Activated naive CD8-positive, alpha-beta T cell (primary cell): ENCODE data around the gene CACNA2D1.

ENCODE experiments used
- H3K27ac Mint-ChIP-seq: one replicate; pipeline ENCODE4 v1.8.0; 2021; ENCODE audit warnings: mixed read lengths
- H3K27me3 Mint-ChIP-seq: one replicate; pipeline ENCODE4 v1.8.0; 2021; ENCODE audit warnings: mixed read lengths
- H3K36me3 Mint-ChIP-seq: one replicate; pipeline ENCODE4 v1.8.0; 2021; ENCODE audit warnings: mixed read lengths
- H3K4me1 Mint-ChIP-seq: one replicate; pipeline ENCODE4 v1.8.0; 2021; ENCODE audit warnings: low read depth, mixed read lengths
- H3K4me3 Mint-ChIP-seq: one replicate; pipeline ENCODE4 v1.8.0; 2021; ENCODE audit warnings: mild to moderate bottlenecking, mixed read lengths
- H3K9me3 Mint-ChIP-seq: one replicate; pipeline ENCODE4 v1.8.0; 2021; ENCODE audit warnings: low read depth, mixed read lengths

CACNA2D1 gene

GRCh38 chr7:82122275-82122674 lies 321.3 kb downstream of the CACNA2D1 start:
- peaks cover 8% of the 10 kb centered on the region for H3K9me3 Mint-ChIP-seq
- H3K4me1 Mint-ChIP-seq, result no peaks in the 10 kb centered on the region
- H3K27me3 Mint-ChIP-seq, result no peaks in the 10 kb centered on the region
- H3K4me3 Mint-ChIP-seq, result no peak overlapping the region
- no peak overlapping the region for H3K27ac Mint-ChIP-seq
- H3K36me3 Mint-ChIP-seq, result no peaks in the 10 kb centered on the region

GRCh38 chr7:82114237-82114636 lies 329.3 kb downstream of the CACNA2D1 start:
- H3K9me3 Mint-ChIP-seq, result no peaks in the 10 kb centered on the region
- H3K27me3 Mint-ChIP-seq, result no peaks in the 10 kb centered on the region
- H3K36me3 Mint-ChIP-seq, result no peaks in the 10 kb centered on the region
- H3K4me3 Mint-ChIP-seq, result no peak overlapping the region
- no peak overlapping the region for H3K27ac Mint-ChIP-seq
- no peaks in the 10 kb centered on the region for H3K4me1 Mint-ChIP-seq

DNA sequence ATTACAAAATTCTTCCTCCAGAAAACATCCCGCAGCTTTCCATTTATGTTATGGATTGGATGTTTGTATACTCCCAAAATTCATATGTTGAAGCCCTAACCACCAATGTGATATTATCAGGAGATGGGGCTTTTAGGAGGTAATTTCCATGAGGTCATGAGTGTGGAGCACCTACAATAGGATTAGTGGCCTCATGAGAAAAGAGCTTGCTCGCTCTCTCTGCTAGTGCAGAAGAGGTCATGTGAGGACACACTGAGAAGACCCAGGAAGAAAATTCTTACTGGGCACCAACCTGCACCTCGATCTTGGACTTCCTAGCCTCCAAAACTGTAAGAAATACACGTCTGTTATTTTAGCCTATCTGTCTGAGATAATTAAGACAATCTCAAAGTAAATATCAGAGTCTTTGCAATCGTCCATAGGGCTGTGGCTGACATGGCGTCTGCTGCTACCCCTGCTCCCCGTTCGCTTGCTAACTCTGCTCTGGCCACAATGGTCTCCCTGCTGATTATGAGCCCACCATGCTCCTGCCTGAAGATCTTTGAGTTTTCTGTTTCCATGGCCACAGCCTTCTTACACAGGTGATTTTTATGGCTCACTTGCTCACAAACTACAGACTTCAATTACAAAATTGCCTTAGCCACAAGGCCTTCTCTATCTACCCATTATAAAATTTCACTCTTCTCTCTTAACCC lies 333.3 kb downstream of the CACNA2D1 start:
- Mint-ChIP-seq H3K4me1 (no peaks in the 10 kb centered on the region), H3K27ac (no peak overlapping the region), H3K36me3 (no peaks in the 10 kb centered on the region), H3K27me3 (no peaks in the 10 kb centered on the region), H3K9me3 (no peaks in the 10 kb centered on the region), H3K4me3 (no peak overlapping the region)

- no peaks in the 10 kb centered on the region for H3K27me3 Mint-ChIP-seq
- H3K27ac Mint-ChIP-seq, result no peak overlapping the region
These were observed 334.3 kb downstream of the CACNA2D1 start for GRCh38 chr7:82109288-82109687.

GRCh38 chr7:82106201-82106600 lies 337.4 kb downstream of the CACNA2D1 start:
- no peaks in the 10 kb centered on the region for H3K4me1 Mint-ChIP-seq
- H3K36me3 Mint-ChIP-seq, result no peaks in the 10 kb centered on the region
- H3K27ac Mint-ChIP-seq, result no peak overlapping the region
- H3K4me3 Mint-ChIP-seq, result no peak overlapping the region
- H3K9me3 Mint-ChIP-seq, result no peaks in the 10 kb centered on the region
- H3K27me3 Mint-ChIP-seq, result no peaks in the 10 kb centered on the region

More at GRCh38 chr7:82109288-82109687, 334.3 kb downstream of the CACNA2D1 start:
- no peak overlapping the region for H3K4me3 Mint-ChIP-seq
- H3K36me3 Mint-ChIP-seq, result no peaks in the 10 kb centered on the region
- no peaks in the 10 kb centered on the region for H3K4me1 Mint-ChIP-seq
- H3K9me3 Mint-ChIP-seq, result no peaks in the 10 kb centered on the region

GRCh38 chr7:82105463-82105862 lies 338.1 kb downstream of the CACNA2D1 start:
- no peak overlapping the region for H3K4me3 Mint-ChIP-seq
- no peaks in the 10 kb centered on the region for H3K27me3 Mint-ChIP-seq
- H3K36me3 Mint-ChIP-seq, result no peaks in the 10 kb centered on the region
- no peaks in the 10 kb centered on the region for H3K9me3 Mint-ChIP-seq
- H3K4me1 Mint-ChIP-seq, result no peaks in the 10 kb centered on the region
- no peak overlapping the region for H3K27ac Mint-ChIP-seq

DNA sequence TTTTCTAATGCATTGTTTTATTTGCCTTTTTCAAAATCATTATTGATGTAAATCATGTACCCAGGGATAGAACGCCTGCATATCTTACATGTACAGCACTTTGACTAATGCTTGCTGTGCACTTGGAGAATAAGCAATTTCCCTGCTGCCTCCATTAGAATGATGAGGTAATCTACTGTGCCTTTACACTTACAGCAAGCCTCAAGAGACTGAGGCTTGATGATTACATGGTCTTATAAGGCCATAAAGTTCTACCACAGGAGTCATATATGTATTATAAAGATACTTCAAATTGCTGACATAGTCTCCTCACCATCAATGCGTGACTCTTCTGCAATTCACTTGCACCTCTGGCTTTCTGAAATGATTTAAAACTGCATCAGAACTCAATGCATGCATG lies 345.2 kb downstream of the CACNA2D1 start:
- H3K9me3 Mint-ChIP-seq, result peaks cover 5% of the 10 kb centered on the region
- no peaks in the 10 kb centered on the region for H3K27me3 Mint-ChIP-seq
- H3K4me1 Mint-ChIP-seq, result no peaks in the 10 kb centered on the region
- no peaks in the 10 kb centered on the region for H3K36me3 Mint-ChIP-seq
- H3K4me3 Mint-ChIP-seq, result no peak overlapping the region
- H3K27ac Mint-ChIP-seq, result no peak overlapping the region

- Mint-ChIP-seq H3K27me3 (no peaks in the 10 kb centered on the region), H3K4me3 (no peak overlapping the region), H3K4me1 (no peaks in the 10 kb centered on the region), H3K27ac (no peak overlapping the region), H3K9me3 (no peaks in the 10 kb centered on the region), H3K36me3 (no peaks in the 10 kb centered on the region)
These were observed 352.4 kb downstream of the CACNA2D1 start for GRCh38 chr7:82091126-82091684.

- Mint-ChIP-seq H3K36me3 (no peaks in the 10 kb centered on the region), H3K27ac (no peak overlapping the region), H3K4me1 (no peaks in the 10 kb centered on the region), H3K27me3 (no peaks in the 10 kb centered on the region), H3K4me3 (no peak overlapping the region), H3K9me3 (no peaks in the 10 kb centered on the region)
These were observed 356.5 kb downstream of the CACNA2D1 start for GRCh38 chr7:82087099-82087498.

GRCh38 chr7:82085116-82085515 lies 358.5 kb downstream of the CACNA2D1 start:
- no peaks in the 10 kb centered on the region for H3K4me1 Mint-ChIP-seq
- no peaks in the 10 kb centered on the region for H3K9me3 Mint-ChIP-seq
- H3K4me3 Mint-ChIP-seq, result no peak overlapping the region
- H3K27me3 Mint-ChIP-seq, result no peaks in the 10 kb centered on the region
- H3K36me3 Mint-ChIP-seq, result no peaks in the 10 kb centered on the region
- no peak overlapping the region for H3K27ac Mint-ChIP-seq

- no peak overlapping the region for H3K27ac Mint-ChIP-seq
- no peaks in the 10 kb centered on the region for H3K27me3 Mint-ChIP-seq
- no peaks in the 10 kb centered on the region for H3K36me3 Mint-ChIP-seq
- no peaks in the 10 kb centered on the region for H3K4me1 Mint-ChIP-seq
- H3K9me3 Mint-ChIP-seq, result no peaks in the 10 kb centered on the region
- no peak overlapping the region for H3K4me3 Mint-ChIP-seq
These were observed 361.8 kb downstream of the CACNA2D1 start for GRCh38 chr7:82081644-82082224.

DNA sequence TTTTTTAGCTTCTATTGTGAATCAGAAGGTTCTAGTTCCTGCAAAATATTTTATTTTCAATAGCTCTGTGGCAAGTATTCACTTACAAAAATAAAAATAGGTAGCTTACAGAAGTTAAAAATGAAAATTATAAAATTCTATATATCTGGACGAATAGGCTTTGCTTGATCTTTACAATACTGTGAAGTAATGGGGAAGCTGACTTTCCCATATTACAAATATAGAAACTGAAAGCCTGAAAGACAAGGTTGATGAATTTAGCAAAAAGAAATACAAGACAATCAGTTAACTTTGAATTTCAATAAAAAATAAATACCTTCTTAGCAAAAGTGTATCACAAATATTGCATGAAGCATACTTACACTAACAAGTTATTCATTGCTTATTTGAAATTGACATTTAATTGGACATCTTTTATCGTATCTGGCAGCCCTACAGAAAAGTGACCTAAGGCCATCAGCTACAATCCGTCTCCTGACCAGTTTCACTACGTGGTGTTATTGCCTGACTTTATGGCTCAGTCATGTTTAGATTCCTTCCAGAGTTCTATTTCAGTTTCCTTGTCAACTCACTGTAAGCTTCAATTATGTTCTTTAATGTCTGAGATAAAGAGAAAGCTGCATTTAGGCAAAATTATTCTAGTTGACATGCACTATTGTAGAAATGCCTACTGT lies 363.2 kb downstream of the CACNA2D1 start:
- no peaks in the 10 kb centered on the region for H3K4me1 Mint-ChIP-seq
- H3K9me3 Mint-ChIP-seq, result no peaks in the 10 kb centered on the region

GRCh38 chr7:82079527-82079926 lies 364.1 kb downstream of the CACNA2D1 start:
- Mint-ChIP-seq H3K4me1 (no peaks in the 10 kb centered on the region), H3K9me3 (no peaks in the 10 kb centered on the region), H3K27me3 (no peaks in the 10 kb centered on the region), H3K36me3 (no peaks in the 10 kb centered on the region), H3K4me3 (no peak overlapping the region), H3K27ac (no peak overlapping the region)

More for the DNA sequence above, 363.2 kb downstream of the CACNA2D1 start:
- H3K36me3 Mint-ChIP-seq, result no peaks in the 10 kb centered on the region
- H3K4me3 Mint-ChIP-seq, result no peak overlapping the region
- H3K27me3 Mint-ChIP-seq, result no peaks in the 10 kb centered on the region
- no peak overlapping the region for H3K27ac Mint-ChIP-seq

GRCh38 chr7:82078807-82079206 lies 364.8 kb downstream of the CACNA2D1 start:
- H3K27me3 Mint-ChIP-seq, result no peaks in the 10 kb centered on the region
- H3K27ac Mint-ChIP-seq, result no peak overlapping the region
- H3K4me1 Mint-ChIP-seq, result no peaks in the 10 kb centered on the region
- H3K4me3 Mint-ChIP-seq, result no peak overlapping the region
- H3K9me3 Mint-ChIP-seq, result no peaks in the 10 kb centered on the region
- no peaks in the 10 kb centered on the region for H3K36me3 Mint-ChIP-seq

DNA sequence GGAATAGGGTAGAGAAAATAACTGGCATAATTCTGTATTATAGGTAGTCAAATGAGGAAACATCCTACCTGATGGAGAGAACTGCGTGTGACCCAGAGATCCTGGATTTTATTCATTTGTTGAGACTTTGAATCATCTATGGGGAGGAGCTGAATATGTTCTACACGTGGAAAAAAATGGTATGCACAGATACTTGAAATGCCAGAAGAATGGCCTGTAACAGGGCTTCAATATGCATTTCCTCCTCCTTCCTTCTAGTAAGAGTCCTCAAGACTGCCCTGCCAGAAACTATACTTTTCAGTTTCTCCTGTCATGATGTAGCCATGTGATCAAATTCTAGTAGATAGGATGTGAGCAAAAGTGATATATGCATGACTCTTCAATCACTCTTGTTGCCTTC lies 372.1 kb downstream of the CACNA2D1 start:
- no peaks in the 10 kb centered on the region for H3K9me3 Mint-ChIP-seq
- no peaks in the 10 kb centered on the region for H3K36me3 Mint-ChIP-seq
- no peak overlapping the region for H3K4me3 Mint-ChIP-seq
- no peaks in the 10 kb centered on the region for H3K4me1 Mint-ChIP-seq
- no peaks in the 10 kb centered on the region for H3K27me3 Mint-ChIP-seq
- no peak overlapping the region for H3K27ac Mint-ChIP-seq
